Endothelial cell of umbilical vein (primary cell): ENCODE data around the gene CA11.

ENCODE experiments used
- CTCF ChIP-seq, 2 donors: IDR thresholded peaks; 1 replicate in 1 of 2; 2 replicates in 1 of 2; pipeline ENCODE4 v1.5.1; 2011; ENCODE audit warnings: low read length in 2 of 2, mild to moderate bottlenecking in 2 of 2, moderate library complexity in 2 of 2, control low read depth in 1 of 2, inconsistent platforms in 1 of 2, low read depth in 1 of 2; ENCODE audit not compliant: insufficient read depth in 1 of 2; ENCODE audit errors: extremely low read depth in 1 of 2
- EZH2 ChIP-seq: IDR thresholded peaks from 2 replicates; pipeline ENCODE4 v1.6.1; 2012; ENCODE audit warnings: borderline replicate concordance, low read depth, mild to moderate bottlenecking, moderate library complexity, low read length, inconsistent platforms; ENCODE audit not compliant: severe bottlenecking
- GATA2 ChIP-seq: IDR thresholded peaks from 2 replicates; pipeline ENCODE4 v1.7.0; 2011; ENCODE audit warnings: low read depth, mild to moderate bottlenecking, moderate library complexity, mixed read lengths, low read length; ENCODE audit not compliant: insufficient read length, insufficient read depth
- POLR2A ChIP-seq: IDR thresholded peaks from 2 replicates; pipeline ENCODE4 v1.6.1; 2012; ENCODE audit warnings: low read depth, mild to moderate bottlenecking, control low read depth, low read length
- POLR2AphosphoS5 ChIP-seq: IDR thresholded peaks from 2 replicates; pipeline ENCODE4 v1.6.1; 2012; ENCODE audit warnings: low read depth, mild to moderate bottlenecking, control low read depth, low read length, moderate library complexity; ENCODE audit not compliant: insufficient read depth

- TF ChIP-seq CTCF (IDR thresholded peaks at IDR 0.05; ENCODE audit: extremely low read depth in 1 of 2, insufficient read depth in 1 of 2, low read depth in 1 of 2, low read length in 2 of 2) (no peak), POLR2A (no peak), EZH2 (no peak), POLR2AphosphoS5 (no peak), GATA2 (no peak)
Observed at GRCh38 chr19:48644355-48644754, 1.6 kb downstream of the CA11 start.
